Small intestine (tissue), 7 donors: ENCODE measurements around the gene FXYD3. TPM values are rescaled to one million over a fixed set of nuclear protein-coding genes. Genes with fewer than 3 reads are reported as not detected.
"Not testable (repeated sequence)": the region's sequence is repeated elsewhere in the genome, so short reads cannot be mapped to it uniquely, and the experiment has no call there.

Experiments
- DNase-seq, 2 donors: peaks; one replicate each; pipeline versions ENCODE4 v3.0.0 to v3.0.0-alpha.2; 2013
- FAIRE-seq: peaks from 2 replicates; lab custom pipeline; 2012; peaks lifted over from hg19 to GRCh38; lab: Jason Lieb, UNC
- H3K27ac ChIP-seq, 3 donors: one replicate each; pipeline ENCODE4 v1.5.1; 2013; ENCODE audit warnings: low read length in 2 of 3, mild to moderate bottlenecking in 2 of 3, control low read depth in 1 of 3, inconsistent platforms in 1 of 3, low read depth in 1 of 3, moderate library complexity in 1 of 3
- H3K27me3 ChIP-seq, 3 donors: one replicate each; pipeline ENCODE4 v1.6.1; 2013; ENCODE audit warnings: low read length in 3 of 3, inconsistent platforms in 1 of 3; ENCODE audit not compliant: control insufficient read depth in 3 of 3, insufficient read depth in 3 of 3
- H3K36me3 ChIP-seq, 3 donors: one replicate each; pipeline ENCODE4 v1.6.1; 2013; ENCODE audit warnings: low read length in 3 of 3, inconsistent platforms in 1 of 3, low read depth in 1 of 3, mild to moderate bottlenecking in 1 of 3, moderate library complexity in 1 of 3; ENCODE audit not compliant: control insufficient read depth in 3 of 3, insufficient read depth in 2 of 3
- H3K4me1 ChIP-seq, 3 donors: one replicate each; pipeline ENCODE4 v1.6.1; 2013; ENCODE audit warnings: low read length in 2 of 3, inconsistent platforms in 1 of 3, low read depth in 1 of 3, mild to moderate bottlenecking in 1 of 3, moderate library complexity in 1 of 3; ENCODE audit not compliant: control insufficient read depth in 3 of 3, insufficient read depth in 2 of 3
- H3K4me3 ChIP-seq, 3 donors: one replicate each; pipeline ENCODE4 v1.5.1; 2013; ENCODE audit warnings: low read length in 3 of 3, control low read depth in 1 of 3, inconsistent platforms in 1 of 3, low read depth in 1 of 3, mild to moderate bottlenecking in 1 of 3, moderate library complexity in 1 of 3
- H3K9me3 ChIP-seq, 2 donors: one replicate each; pipeline ENCODE4 v1.6.1; 2013; ENCODE audit warnings: low read depth in 1 of 2, low read length in 1 of 2; ENCODE audit not compliant: control insufficient read depth in 2 of 2, insufficient read depth in 1 of 2
- WGBS, 3 donors: extraction: QIAGEN DNeasy Blood & Tissue Kit; methylation state at CpG; one replicate each; pipeline ENCODE4 v1.1.7; 2013; 5-methylcytosine and 5-hydroxymethylcytosine counted together
- polyA plus RNA-seq, 4 donors: library from polyadenylated mRNA; stranded (reverse) in 3 of 4; unstranded in 1 of 4; fragments of 200-250 nt in 3 of 4; fragments of 120-200 nt in 1 of 4; gene quantifications; one replicate each; pipeline versions ENCODE4 v1.2.1 to v1.2.3, GENCODE V29; 2013
- donor health status: healthy with polysubstance abuse.
- donor health status: control.
- donor health status: control.
- donor health status: Bipolar disorder and iron deficiency.
- donor health status: healthy.

Gene FXYD3
- polyA plus RNA-seq, 4 donors = 72.7 to 803 (median 118) TPM

GRCh38 chr19:35151273-35152065 is 35.8 kb downstream of the FXYD3 start:
- no peak for DNase-seq
- Histone ChIP-seq H3K27ac (no peak overlapping the region), H3K4me1 (peaks cover 0 to 10% (median 7%) of the 10 kb centered on the region in 3 donors), H3K27me3 (peaks cover 0 to 18% (median 2%) of the 10 kb centered on the region in 3 donors), H3K4me3 (no peak overlapping the region), H3K36me3 (no peaks in the 10 kb centered on the region), H3K9me3 (no peaks in the 10 kb centered on the region)
- FAIRE-seq = no peak
- 81 to 87% (median 83%) methylated on average over 20 of the region's 20 CpGs for WGBS, 3 donors

GRCh38 chr19:35153129-35153522 is 37.5 kb downstream of the FXYD3 start:
- Histone ChIP-seq H3K27me3 (peaks cover 0 to 18% (median 2%) of the 10 kb centered on the region in 3 donors), H3K4me1 (peaks cover 0 to 10% (median 7%) of the 10 kb centered on the region in 3 donors)
- not testable (repeated sequence) for DNase-seq, FAIRE-seq, H3K9me3 ChIP-seq, H3K4me3 ChIP-seq, H3K36me3 ChIP-seq, H3K27ac ChIP-seq
- WGBS, 3 donors = 53 to 59% (median 58%) methylated on average over 10 of the region's 10 CpGs

- peak overlapping the region in 1 of 3 donors; percentile 88 for H3K27ac ChIP-seq
Observed at GRCh38 chr19:35153701-35154524, 38.3 kb downstream of the FXYD3 start.

GRCh38 chr19:35154525-35155406 is 39.1 kb downstream of the FXYD3 start, which contains the start of gene FXYD5:
Gene FXYD5, plus strand, starts transcription at chr19:35154735. Its CDS starts 816 bp downstream, at chr19:35155551.
- Histone ChIP-seq H3K36me3 (peaks cover 0 to 7% (median 2%) of the 10 kb centered on the region in 3 donors), H3K4me1 (peaks cover 0 to 10% (median 7%) of the 10 kb centered on the region in 3 donors), H3K27me3 (peaks cover 0 to 18% (median 2%) of the 10 kb centered on the region in 3 donors), H3K27ac (peak within 1 kb of the TSS in 1 of 3 donors; percentile 88), H3K9me3 (no peaks in the 10 kb centered on the region), H3K4me3 (peak within 1 kb of the TSS; percentile 46 to 69 (median 63))
- peak; percentile 35 to 82 for DNase-seq
- 1 to 2% (median 1%) methylated on average over 42 to 49 of the region's 49 CpGs for WGBS, 3 donors
- FAIRE-seq = no peak

More at GRCh38 chr19:35153701-35154524, 38.3 kb downstream of the FXYD3 start:
- no peak for FAIRE-seq
- peaks cover 0 to 7% (median 2%) of the 10 kb centered on the region in 3 donors for H3K36me3 ChIP-seq
- H3K4me3 ChIP-seq = peak overlapping the region; percentile 46 to 69 (median 63)
- 0 to 2% (median 1%) methylated on average over 23 to 36 of the region's 36 CpGs for WGBS, 3 donors
- DNase-seq = peak in 1 of 2 donors; percentile 73
- peaks cover 0 to 18% (median 2%) of the 10 kb centered on the region in 3 donors for H3K27me3 ChIP-seq
- H3K4me1 ChIP-seq = peaks cover 0 to 10% (median 7%) of the 10 kb centered on the region in 3 donors
- no peaks in the 10 kb centered on the region for H3K9me3 ChIP-seq

- Histone ChIP-seq H3K9me3 (no peaks in the 10 kb centered on the region), H3K27ac (peak overlapping the region in 1 of 3 donors; percentile 88), H3K36me3 (peaks cover 0 to 7% (median 2%) of the 10 kb centered on the region in 3 donors), H3K27me3 (peaks cover 0 to 18% (median 2%) of the 10 kb centered on the region in 3 donors), H3K4me3 (peak overlapping the region; percentile 46 to 69 (median 63)), H3K4me1 (peaks cover 0 to 10% (median 7%) of the 10 kb centered on the region in 3 donors)
- WGBS, 3 donors = 8 to 15% (median 10%) methylated on average over 15 to 17 of the region's 17 CpGs
- no peak for FAIRE-seq
- peak in 1 of 2 donors; percentile 21 for DNase-seq
Observed at GRCh38 chr19:35155441-35155840, 39.8 kb downstream of the FXYD3 start.

GRCh38 chr19:35155981-35156672 is 40.5 kb downstream of the FXYD3 start:
- no peak overlapping the region for H3K27ac ChIP-seq
- no peak for DNase-seq
- peaks cover 0 to 7% (median 2%) of the 10 kb centered on the region in 3 donors for H3K36me3 ChIP-seq
- peak overlapping the region in 1 of 3 donors; percentile 69 for H3K4me3 ChIP-seq
- peaks cover 0 to 18% (median 0%) of the 10 kb centered on the region in 3 donors for H3K27me3 ChIP-seq
- no peak for FAIRE-seq
- peaks cover 0 to 10% (median 7%) of the 10 kb centered on the region in 3 donors for H3K4me1 ChIP-seq
- WGBS, 3 donors = 84 to 89% (median 86%) methylated on average over 6 of the region's 6 CpGs
- H3K9me3 ChIP-seq = no peaks in the 10 kb centered on the region

GRCh38 chr19:35156673-35157014 is 41.0 kb downstream of the FXYD3 start:
- H3K4me1 ChIP-seq = peaks cover 0 to 10% (median 7%) of the 10 kb centered on the region in 3 donors
- FAIRE-seq = no peak

More at GRCh38 chr19:35156673-35157014, 41.0 kb downstream of the FXYD3 start:
- no peak for DNase-seq
- 71 to 87% (median 77%) methylated on average over 5 to 7 of the region's 7 CpGs for WGBS, 3 donors
- no peaks in the 10 kb centered on the region for H3K9me3 ChIP-seq
- H3K27me3 ChIP-seq = peaks cover 0 to 18% (median 0%) of the 10 kb centered on the region in 3 donors
- H3K36me3 ChIP-seq = peaks cover 0 to 7% (median 2%) of the 10 kb centered on the region in 3 donors
- H3K27ac ChIP-seq = no peak overlapping the region
- H3K4me3 ChIP-seq = no peak overlapping the region
